Epidermal melanocyte (primary cell): ENCODE results near the gene MRGPRD.

ENCODE experiments used
- DNase-seq: peaks from one replicate; pipeline ENCODE4 v3.0.0; 2011; ENCODE audit warnings: low spot score; ENCODE audit not compliant: insufficient read length

Gene MRGPRD, protein sequence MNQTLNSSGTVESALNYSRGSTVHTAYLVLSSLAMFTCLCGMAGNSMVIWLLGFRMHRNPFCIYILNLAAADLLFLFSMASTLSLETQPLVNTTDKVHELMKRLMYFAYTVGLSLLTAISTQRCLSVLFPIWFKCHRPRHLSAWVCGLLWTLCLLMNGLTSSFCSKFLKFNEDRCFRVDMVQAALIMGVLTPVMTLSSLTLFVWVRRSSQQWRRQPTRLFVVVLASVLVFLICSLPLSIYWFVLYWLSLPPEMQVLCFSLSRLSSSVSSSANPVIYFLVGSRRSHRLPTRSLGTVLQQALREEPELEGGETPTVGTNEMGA

DNA sequence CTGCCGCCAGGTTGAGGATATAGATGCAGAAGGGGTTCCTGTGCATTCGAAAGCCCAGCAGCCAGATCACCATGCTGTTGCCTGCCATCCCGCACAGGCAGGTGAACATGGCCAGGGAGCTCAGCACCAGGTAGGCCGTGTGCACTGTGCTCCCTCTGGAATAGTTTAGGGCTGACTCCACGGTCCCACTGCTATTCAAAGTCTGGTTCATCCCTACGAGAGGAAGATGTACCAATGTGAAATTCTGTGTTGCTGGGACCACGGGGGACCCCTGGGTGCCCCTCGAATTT lies at the start of gene MRGPRD:
TSS of gene MRGPRD (minus strand) at position 211 of the 290 bp plus-strand sequence. CDS start at position 211, 0 bp downstream.
- no peak for DNase-seq

DNA sequence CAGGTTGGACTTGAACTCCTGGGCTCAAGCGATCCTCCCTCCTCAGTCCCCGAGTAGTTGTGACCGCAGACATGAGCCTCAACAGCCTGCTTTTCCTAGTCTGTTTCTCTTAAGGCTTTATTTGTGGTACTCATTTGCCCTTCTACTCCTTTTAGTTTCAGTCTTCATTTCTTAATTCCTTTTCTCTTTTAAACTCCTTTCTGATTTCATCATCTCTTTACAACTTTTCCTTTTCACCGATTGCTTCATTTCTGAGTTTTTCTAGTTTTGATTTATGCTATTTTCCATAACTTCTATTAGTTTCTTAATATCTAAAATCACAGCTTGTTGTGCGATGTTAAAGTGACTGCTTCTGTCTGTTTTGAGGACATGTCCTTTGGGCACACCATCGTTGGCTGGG lies 49.5 kb upstream of the MRGPRD start:
- no peak for DNase-seq

DNA sequence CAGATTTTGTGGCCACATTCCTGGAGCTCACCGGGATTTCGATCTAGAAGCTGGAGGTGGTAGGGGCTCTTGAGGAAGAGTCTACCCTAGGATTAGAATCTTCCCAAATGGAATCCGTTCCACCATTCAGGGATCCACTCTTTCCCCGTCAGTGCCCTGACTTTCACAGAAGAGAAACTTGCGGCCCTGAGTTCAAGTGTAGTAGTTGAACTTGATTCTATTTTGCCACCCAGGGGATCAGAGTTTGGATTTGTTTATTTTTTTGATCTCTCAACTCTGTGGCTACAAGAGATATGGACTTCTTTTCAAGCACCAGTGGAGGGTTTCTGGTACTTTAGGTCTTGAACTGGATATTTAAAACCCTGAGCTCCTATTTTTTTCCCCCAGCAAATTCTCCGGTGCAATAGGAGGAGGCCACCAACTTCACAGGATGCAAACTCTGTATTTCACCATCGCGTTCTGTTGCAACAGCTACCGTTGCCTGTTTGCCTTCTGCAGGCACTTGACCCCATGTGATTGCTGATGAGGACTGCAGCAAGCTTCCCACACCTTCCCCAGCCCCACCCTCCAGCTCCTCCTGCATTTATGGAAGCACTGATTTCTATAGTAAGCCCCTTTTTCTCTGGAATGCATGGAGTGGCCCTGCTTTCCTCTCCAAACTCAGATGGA lies 47.1 kb upstream of the MRGPRD start:
- no peak for DNase-seq

DNA sequence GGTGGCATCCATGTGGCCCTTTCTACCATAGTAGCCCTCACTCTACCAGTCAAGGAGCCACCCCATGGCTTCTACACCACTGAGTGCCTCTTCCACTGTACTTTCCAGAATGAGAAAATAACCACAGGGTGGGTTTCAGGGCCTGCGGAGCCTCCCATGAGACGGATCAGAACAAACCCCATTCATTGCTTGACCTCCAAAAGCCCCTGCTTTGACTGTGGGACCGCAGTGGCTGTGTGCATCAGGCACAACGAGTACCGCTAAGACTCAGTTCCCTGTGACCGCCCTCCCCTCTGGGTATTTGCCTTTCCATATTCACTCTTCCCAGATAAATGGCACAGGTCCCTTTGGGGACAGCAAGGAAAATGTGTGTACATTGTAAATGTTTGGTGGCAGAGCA lies 43.7 kb upstream of the MRGPRD start:
- DNase-seq = no peak

DNA sequence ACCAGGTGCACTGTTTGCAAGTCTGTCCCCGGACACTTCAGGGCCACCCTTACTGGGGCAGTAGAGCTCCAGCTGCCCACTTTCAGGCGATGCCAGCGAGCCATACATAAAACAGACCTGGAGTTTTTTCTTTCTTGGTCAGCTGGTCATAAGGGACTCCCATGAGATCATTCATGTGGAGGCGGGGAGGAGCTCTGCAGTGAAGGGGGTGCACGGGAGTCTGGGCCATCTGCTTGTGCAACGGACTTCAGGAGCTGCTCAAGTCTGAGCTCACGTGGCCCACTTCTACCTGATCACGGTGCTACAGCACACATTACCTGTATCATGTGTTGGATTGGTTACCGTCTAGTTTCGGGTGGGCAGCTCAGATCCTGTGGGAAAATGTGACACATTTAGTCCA lies 41.5 kb upstream of the MRGPRD start:
- DNase-seq = no peak

DNA sequence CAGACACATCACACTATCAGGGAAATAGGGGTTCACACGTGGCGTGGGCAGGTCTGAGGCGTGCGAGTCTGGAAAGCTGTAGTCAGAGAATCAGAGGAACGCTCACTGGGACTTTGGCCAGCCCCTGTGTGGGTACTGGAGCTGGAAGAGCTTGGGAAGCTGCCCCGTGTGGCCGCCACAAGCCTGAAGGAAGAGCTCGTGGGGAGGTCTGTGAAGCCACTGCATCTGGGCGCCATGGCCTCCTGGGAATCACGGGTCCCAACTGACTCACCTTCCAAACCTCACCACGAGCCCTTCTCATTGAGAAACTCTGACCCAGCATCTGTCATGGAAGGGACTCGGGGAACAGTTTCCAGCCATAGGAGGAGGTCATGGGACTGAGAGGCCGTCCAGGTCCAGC lies 38.1 kb upstream of the MRGPRD start:
- DNase-seq = no peak

DNA sequence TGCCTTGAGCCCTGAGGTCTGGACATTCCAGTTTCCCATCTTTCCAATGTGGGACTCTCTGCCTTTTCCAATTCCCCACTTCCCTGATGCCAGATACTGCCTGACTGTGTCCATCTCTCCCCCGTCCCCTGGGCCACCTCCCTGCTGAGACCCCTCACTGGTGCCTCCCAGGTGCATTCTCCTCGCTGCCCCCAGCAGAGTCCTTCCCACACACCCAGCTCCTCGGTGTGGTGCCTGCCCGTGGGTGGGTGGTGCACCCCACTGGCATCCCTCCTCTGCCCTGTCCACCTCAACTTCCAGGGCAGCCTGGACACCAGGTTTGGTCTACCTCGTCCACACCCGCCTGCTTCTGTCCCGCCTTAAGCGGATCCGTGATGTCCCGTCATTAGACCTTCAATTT lies 37.2 kb upstream of the MRGPRD start:
- no peak for DNase-seq

DNA sequence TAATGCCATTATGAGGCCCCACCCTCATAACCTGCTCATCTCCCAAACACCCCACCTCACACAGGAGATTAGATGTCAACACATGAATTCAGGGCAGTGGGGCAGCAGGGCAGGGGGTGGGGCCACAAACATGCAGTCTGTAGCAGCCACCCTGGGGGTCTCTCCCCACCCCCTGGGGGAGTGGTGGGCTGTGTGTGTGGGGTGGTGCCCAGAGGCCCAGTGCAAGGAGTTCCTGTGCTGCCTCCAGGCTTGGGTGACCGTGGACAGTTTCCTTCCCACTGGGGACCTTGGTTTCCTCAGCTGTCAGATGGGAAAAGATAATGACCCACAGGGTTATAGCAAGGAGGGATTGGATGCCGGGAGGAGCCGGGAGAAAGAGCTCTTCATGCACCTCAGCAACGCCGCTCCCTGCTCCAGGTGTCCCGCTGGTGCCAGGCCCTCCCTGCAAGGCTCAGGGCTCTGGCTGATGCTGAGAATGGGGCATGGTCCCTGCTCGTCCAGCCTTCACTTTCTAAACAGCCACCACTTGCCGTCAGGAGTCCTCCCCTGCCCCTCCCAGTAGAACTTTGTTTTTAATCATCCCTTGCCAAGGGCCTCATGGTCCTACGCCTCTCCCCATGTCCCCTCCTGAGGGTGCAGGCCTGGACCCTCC lies 34.2 kb upstream of the MRGPRD start:
- no peak for DNase-seq

DNA sequence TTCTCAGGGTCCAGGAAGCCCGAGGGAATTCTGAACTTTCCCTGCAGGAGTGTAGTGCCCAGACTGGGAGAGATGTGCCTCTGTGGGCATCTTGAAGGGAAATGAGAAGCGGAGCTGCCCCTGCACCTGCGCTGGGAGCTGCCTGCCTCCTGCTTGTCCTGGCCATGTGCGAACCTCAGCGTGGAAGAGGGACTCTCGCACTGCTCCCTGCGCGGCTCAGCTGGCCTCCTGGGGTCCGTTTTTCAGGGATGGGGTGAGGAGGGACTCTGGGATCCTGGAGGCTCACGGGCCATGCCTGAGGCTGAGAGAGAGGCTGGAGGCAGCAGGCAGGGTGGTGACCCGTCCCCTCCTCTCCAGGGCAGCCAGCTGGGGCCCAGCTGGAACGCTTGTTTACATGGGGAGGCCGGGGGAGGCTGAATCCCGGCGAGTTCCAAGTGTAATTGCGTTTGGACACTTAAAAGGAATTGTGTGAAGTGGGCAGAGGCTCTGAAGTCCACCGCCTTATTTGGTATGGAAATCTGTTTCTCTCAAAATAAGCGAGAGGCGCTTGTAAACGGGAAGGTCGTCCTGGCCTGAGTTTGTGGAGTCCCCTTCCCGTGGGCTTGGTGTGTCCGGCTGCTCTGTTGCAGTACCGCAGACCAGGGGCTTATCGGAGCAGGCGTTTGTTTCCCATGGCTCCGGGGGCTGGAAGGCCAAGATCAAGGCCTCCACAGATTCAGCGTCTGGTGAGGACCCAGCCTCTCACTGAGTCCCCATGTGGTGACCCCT lies 33.5 kb upstream of the MRGPRD start:
- DNase-seq = no peak

DNA sequence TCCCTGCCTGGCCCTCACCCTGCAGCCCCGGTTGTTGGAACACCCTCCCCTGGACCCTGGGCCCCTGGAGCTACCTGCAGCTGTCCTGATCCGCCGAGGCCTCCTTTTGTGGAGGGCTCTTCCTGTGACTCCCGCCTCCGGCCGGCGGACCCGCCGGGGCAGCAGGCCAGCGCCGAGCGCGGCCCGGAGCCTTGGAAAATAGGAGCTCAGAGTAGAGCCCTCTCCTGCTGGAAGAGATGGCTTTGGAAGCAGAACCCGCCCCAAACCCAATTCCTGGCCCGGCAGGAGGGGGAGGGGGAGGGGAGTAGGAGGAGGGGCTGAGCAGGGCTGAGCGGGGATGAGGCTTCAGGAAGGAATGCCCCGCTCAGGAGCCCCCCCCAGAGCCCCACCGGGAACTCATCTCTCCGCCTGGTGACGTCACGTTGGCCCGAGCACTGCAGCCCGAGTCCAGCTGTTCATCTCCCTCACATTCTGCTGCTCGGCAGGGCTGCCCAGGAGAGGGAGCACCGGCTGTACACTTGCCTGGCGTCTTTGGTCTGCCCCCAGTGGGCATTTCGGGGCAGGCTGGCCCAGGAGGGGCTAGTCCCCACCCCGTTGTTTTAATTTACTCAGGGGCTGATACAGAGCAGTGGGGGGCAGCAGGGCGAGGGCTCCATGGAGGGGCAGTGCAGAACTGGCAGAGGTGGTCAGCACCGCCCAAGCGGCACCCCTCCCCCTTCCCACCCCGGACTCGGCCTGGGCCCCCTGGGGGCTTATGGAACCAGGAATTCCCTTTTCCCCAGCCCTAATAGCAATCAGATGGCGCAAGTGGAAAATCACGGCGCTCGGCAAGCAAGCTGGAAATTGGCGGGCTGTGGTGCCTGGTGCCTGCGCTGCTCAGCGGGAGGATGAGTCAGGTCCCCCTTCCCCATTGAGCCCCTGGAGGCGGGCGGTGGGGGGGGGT lies 32.5 kb upstream of the MRGPRD start, which contains the start of gene MRGPRF:
TSS of gene MRGPRF (minus strand) at position 238 of the 943 bp plus-strand sequence. CDS start 3,345 bp downstream, outside the sequence.
- DNase-seq = peak; percentile 53

DNA sequence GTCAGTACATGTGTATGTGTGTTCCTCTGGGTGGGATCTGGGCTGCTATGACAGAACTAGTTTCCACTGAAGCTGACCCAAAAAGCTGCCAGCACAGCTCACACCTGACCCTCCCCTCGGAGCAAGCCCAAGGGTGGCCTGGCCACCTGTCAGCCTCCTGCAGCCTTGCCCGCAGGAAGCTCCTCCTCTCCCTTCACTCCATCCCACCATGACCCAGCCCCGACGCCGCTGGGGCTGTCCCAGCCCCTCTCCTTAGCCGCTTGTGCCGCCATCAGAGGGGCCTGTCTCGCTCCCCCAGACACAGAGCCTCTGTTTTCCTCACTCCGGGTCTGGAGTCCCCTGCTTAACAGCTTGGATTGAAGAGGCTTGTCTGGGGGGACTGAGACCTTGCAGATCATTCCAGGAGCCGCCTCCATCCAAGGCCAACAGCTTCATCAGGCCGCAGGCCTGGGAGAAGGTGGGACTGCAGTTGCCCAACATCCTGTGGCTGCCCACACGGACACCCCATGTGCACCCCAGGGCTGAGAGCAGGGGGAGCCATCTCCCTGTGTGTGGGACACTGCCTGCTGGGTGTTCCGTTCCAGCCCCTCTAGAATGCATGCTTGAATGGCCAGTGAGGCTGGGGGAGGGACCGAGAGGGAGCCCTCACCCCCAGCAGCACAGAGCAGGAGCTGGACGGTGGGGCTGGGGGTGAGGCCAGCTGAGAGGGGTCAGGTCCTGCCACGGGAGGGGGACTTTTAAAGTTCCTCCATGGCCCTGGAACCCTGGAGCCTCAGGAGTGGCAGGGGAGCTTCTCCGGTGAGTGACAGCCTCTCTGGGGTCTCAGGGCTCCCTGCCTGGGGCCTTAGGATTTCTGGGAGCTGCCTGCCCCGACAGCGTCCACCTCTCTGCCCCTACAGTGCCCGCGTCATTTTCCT lies 31.6 kb upstream of the MRGPRD start:
- no peak for DNase-seq

DNA sequence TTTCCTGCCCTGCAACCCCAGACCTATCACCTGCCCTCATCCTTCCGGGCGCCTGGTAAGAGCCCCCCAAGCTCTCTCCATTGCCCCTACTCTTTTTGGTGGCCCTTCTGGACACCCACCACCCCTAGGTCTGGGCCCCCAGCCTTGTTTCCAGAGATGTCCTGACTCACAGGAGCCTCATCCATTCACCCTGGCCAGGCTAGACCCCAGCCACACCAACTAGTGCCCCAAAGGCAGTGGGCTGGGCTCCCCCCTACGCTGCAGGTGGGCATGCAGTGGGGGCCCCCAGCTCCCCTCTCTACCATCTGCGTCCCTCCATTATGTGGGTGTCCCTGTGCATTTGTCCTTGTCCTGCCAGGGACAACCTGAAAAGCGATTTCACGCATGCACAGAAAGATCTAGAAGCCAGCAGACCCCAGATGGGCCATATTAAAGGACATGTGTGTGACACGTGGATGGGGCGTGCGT lies 30.9 kb upstream of the MRGPRD start:
- DNase-seq = no peak

DNA sequence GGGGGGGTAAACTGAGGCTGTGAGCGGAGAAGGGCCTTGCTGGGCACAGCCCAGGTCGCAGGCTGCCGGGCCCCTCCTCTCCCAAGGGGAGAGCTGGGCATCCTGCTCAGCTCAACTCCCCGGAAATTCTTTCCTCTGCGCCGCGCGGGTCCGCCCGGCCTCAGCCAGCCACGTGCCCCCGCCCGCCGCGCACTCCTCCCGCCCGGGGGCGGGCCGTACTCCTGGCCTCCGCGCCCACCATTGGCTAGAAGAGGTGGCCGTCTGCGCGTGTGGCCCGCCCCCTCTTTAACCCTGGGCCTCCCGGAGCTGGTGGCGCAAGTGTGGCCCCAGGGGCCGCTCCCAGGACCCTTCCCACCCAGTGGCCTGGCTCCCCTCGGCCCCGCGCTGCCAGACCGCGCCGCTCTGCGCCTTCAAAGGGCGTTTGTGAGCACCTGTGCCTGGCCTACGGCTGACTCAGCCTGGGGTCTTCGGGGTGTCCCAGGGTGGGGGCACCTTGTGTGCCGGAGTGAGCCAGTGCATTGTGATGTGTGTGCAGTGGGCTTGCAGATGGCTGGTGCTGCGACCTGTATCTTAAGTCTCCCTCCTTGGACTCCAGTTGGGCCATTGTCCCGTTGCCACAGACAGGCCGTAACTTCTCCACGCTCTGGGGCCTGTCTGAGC lies 30.3 kb upstream of the MRGPRD start:
- peak; percentile 89 for DNase-seq

DNA sequence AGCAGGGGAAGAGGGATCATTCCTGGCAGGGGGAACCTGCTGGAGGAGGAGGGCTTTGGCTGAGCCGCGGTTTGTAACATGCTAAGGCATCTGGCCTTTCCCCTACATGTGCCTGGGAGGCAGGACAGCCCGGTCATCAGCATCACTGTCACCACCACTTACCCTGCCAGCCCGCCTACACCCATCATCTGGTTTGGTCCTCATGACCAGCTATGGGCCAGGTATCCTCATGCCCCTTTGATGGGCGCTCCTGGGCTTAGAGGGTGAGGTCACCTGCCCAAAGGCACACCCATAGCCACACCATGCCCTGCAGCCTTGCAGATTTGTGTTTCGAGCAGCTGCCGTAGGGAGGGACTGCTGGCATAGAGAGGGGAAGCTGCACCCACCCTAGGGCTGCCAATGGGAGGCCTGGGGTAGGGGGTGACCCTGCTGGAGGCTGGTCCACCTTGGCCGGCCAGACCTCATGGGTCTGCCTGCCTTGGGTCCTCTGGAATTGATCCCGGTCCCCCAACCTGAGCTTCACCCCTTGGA lies 29.6 kb upstream of the MRGPRD start:
- DNase-seq = no peak

DNA sequence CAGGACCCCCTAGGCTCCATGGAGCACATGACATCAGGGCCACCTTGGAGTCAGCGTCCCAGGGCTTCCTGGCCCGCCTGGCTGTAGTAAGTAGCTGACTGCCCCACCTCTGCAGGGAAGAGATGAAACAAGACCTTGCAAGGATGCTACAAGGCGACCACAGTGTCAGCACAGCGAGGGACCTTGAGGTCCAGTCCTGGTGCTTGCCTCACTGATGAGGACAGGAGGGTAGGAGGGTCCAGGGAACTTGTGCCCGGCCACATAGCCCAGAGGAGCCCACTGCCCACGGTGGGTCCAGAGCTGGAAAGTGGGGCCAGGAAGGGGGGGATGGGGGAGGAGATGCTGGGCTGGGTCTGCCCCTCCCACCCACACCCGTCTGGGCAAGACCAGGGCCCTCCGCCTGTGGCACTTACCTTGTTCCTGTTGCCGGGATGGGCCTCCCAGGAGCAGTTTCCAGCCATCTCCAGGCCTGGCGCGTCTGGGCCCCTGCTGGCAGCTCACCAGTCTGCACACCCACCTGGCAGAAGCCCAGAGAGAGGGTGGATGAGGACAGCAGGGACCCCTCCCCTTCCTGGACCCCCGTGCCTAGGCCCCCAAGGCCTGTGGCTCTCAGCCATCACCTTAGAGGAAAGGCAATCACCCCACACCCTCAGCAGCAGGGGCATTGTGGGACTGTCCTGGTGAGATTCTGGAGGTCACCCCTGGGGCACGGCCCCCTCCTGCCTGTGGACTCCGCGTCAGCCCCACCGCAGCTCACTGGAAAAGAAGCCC lies 28.8 kb upstream of the MRGPRD start:
- no peak for DNase-seq

DNA sequence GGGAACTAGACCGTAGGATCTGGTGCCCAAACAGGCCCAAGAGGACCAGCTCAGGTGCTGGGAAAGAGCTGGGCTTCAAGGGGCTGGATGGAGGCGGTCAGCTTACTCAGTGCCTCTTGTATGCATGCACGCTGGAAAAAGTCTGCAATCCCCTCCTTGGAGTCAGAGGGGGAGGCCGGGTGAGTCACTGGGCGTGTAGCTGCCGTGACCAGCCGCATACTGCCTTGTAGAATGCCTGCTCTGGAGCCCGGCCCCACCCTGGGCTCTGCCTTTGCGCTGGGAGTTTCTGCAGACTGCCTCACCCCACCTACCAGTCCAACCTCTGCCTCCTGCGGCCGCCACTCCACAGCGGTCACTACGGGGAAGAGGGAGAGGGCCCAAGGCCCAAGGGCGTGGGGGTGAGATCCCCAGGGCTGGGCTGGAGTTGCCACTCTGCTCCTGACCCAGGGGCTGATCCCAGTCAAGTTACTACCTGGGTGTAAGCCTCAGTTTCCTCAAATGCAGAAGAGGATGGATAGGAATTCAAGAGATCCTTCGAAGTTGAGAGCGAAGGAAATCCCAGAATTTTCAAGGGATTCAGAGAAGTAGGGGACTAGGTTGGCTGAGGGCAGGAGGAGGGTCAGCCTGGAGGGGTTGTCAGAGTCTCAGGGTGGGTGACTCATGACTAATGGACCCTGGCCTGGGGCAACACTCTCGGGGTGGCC lies 28.1 kb upstream of the MRGPRD start:
- peak; percentile 91 for DNase-seq

DNA sequence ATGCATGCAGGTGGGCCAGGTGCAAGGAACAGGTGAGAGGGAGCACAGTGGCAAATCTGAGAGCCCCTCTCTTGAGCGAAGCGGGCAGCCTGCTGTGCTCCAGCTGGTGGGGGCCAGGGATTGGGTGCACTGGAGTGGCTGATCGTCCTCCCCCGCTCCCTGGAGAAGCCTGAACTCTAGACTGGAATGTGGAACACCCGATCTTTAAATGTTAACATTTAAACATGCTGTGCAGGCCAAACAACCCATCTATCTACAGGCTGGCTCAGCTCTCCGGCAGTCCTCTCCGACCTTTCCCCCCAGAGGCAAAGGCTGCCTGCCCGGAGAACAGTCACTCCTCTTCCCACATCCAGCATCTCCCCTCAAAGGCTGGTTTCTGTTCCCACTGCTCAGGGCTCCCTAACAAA lies 27.2 kb upstream of the MRGPRD start:
- no peak for DNase-seq
